GM21737 (cell line): Measurements from ENCODE around the gene GET3.
A peak's percentile ranks its signal among the peaks of the same experiment; 100 is the strongest.
"Not testable (repeated sequence)": the region's sequence is repeated elsewhere in the genome, so short reads cannot be mapped to it uniquely, and the experiment has no call there.

Source experiments
- ATAC-seq: cut with Tn5 transposase; IDR thresholded peaks from one replicate; pipeline ENCODE4 v1.9.1; 2021; ENCODE audit warnings: mild to moderate bottlenecking, moderate library complexity; ENCODE audit not compliant: unreplicated experiment

Gene GET3

GRCh38 chr19:12715102-12715501 is 22.2 kb upstream of the GET3 start:
- ATAC-seq, result no peak

- ATAC-seq, result no peak
Observed at GRCh38 chr19:12715929-12716328, 21.4 kb upstream of the GET3 start.

GRCh38 chr19:12720296-12720695 is 17.0 kb upstream of the GET3 start:
- no peak for ATAC-seq

GRCh38 chr19:12720851-12721655 is 16.2 kb upstream of the GET3 start:
- ATAC-seq, result no peak

GRCh38 chr19:12721656-12722565 is 15.4 kb upstream of the GET3 start:
- ATAC-seq, result peak; percentile 3

GRCh38 chr19:12722566-12723380 is 14.5 kb upstream of the GET3 start:
- ATAC-seq, result peak; percentile 67

- no peak for ATAC-seq
Observed at GRCh38 chr19:12723381-12723640, 14.0 kb upstream of the GET3 start.

- ATAC-seq, result peak; percentile 37
Observed at GRCh38 chr19:12723641-12724426, 13.5 kb upstream of the GET3 start, which contains the start of gene TNPO2. TNPO2 (minus strand) TSS chr19:12723932; CDS start chr19:12720977, 2,955 bp downstream.

- not testable (repeated sequence) for ATAC-seq
Observed at GRCh38 chr19:12725612-12726011, 11.7 kb upstream of the GET3 start.

- no peak for ATAC-seq
Observed at GRCh38 chr19:12726988-12727316, 10.3 kb upstream of the GET3 start.

- ATAC-seq, result no peak
Observed at GRCh38 chr19:12727745-12728433, 9.4 kb upstream of the GET3 start.

- no peak for ATAC-seq
Observed at GRCh38 chr19:12730064-12730463, 7.2 kb upstream of the GET3 start.

- no peak for ATAC-seq
Observed at GRCh38 chr19:12731337-12731736, 6.0 kb upstream of the GET3 start.

GRCh38 chr19:12733369-12734214 is 3.7 kb upstream of the GET3 start:
- ATAC-seq, result no peak

- no peak for ATAC-seq
Observed at GRCh38 chr19:12737835-12738351, 596 bp downstream of the GET3 start.

GRCh38 chr19:12745166-12745897 is 8.0 kb downstream of the GET3 start:
- ATAC-seq, result no peak

GRCh38 chr19:12748489-12748888 is 11.2 kb downstream of the GET3 start:
- ATAC-seq, result no peak

- no peak for ATAC-seq
Observed at GRCh38 chr19:12749938-12750521, 12.7 kb downstream of the GET3 start.
